IMR-90 (cell line): ENCODE data around the gene ANTXR2. TPM values are rescaled to one million over a fixed set of nuclear protein-coding genes. Genes with fewer than 3 reads are reported as not detected.

Source experiments
- ATAC-seq: fragments of 200-7000 bp; cut with Tn5 transposase; 2 replicates; pipeline ENCODE4 v1.9.1; 2020; ENCODE audit warnings: low read depth, mild to moderate bottlenecking, moderate library complexity
- BruUV-seq: library from RNA; stranded (reverse); fragments of 400-500 nt; replicated peaks from 2 replicates; lab custom pipeline; 2021; lab: Mats Ljungman, UMichigan
- CTCF ChIA-PET: fragments of 300-600 bp; formaldehyde crosslinking; extraction: SDS; loops from one replicate; lab custom pipeline; 2021; ENCODE audit warnings: antibody characterized with exemption; lab: Yijun Ruan, JAX
- POLR2A ChIA-PET: fragments of 300-600 bp; sonication (Branson Sonifier 250); formaldehyde crosslinking; loops from one replicate; lab custom pipeline; 2022; ENCODE audit warnings: antibody characterized with exemption; ENCODE audit not compliant: unreplicated experiment; lab: Charles Lee
- DNase-seq: peaks from one replicate; pipeline ENCODE4 v3.0.0; 2013
- H2AFZ ChIP-seq: replicated peaks from 2 replicates; pipeline ENCODE3; 2013; ENCODE audit warnings: low read length, mild to moderate bottlenecking; ENCODE audit not compliant: poor library complexity
- H2AK5ac ChIP-seq: 2 replicates; pipeline ENCODE4 v1.6.1; 2013; ENCODE audit warnings: low read depth, low read length, inconsistent platforms
- H2AK9ac ChIP-seq: replicated peaks from 2 replicates; pipeline ENCODE3; 2013; ENCODE audit warnings: mild to moderate bottlenecking, low read depth, low read length, moderate library complexity; ENCODE audit not compliant: poor library complexity
- H2BK120ac ChIP-seq: 2 replicates; pipeline ENCODE4 v1.6.1; 2013; ENCODE audit warnings: low read depth, low read length, inconsistent platforms
- H2BK15ac ChIP-seq: 3 replicates; pipeline ENCODE4 v1.6.1; 2013; ENCODE audit warnings: low read depth, low read length, inconsistent platforms
- H2BK20ac ChIP-seq: 2 replicates; pipeline ENCODE4 v1.6.1; 2013; ENCODE audit warnings: low read depth, mild to moderate bottlenecking, inconsistent platforms, low read length, moderate library complexity
- H2BK5ac ChIP-seq: 2 replicates; pipeline ENCODE4 v1.6.1; 2013; ENCODE audit warnings: mild to moderate bottlenecking, low read depth, low read length, inconsistent platforms; ENCODE audit not compliant: poor library complexity, severe bottlenecking
- H3K14ac ChIP-seq: replicated peaks from 2 replicates; pipeline ENCODE4 v1.6.1; 2013; ENCODE audit warnings: low read depth, low read length, inconsistent platforms
- H3K18ac ChIP-seq: 2 replicates; pipeline ENCODE4 v1.6.1; 2013; ENCODE audit warnings: low read depth, low read length, control low read depth
- H3K23ac ChIP-seq: 2 replicates; pipeline ENCODE4 v1.6.1; 2013; ENCODE audit warnings: low read depth, low read length, inconsistent platforms
- H3K27ac ChIP-seq: 2 replicates; pipeline ENCODE4 v1.5.1; 2013; ENCODE audit warnings: mild to moderate bottlenecking, control low read depth, low read length; ENCODE audit not compliant: insufficient read depth
- H3K27me3 ChIP-seq: 2 replicates; pipeline ENCODE4 v1.6.1; 2013; ENCODE audit warnings: low read length; ENCODE audit not compliant: control insufficient read depth, insufficient read depth
- H3K36me3 ChIP-seq: 2 replicates; pipeline ENCODE4 v1.6.1; 2013; ENCODE audit warnings: low read length, mixed read lengths; ENCODE audit not compliant: control insufficient read depth, insufficient read depth
- H3K4ac ChIP-seq: 2 replicates; pipeline ENCODE4 v1.6.1; 2013; ENCODE audit warnings: low read depth, low read length, inconsistent platforms
- H3K4me1 ChIP-seq: 2 replicates; pipeline ENCODE4 v1.6.1; 2013; ENCODE audit warnings: low read length, mixed read lengths; ENCODE audit not compliant: control insufficient read depth, insufficient read depth
- H3K4me2 ChIP-seq: 2 replicates; pipeline ENCODE4 v1.6.1; 2013; ENCODE audit warnings: low read depth, mild to moderate bottlenecking, control low read depth, low read length, moderate library complexity
- H3K4me3 ChIP-seq: 2 replicates; pipeline ENCODE4 v1.5.1; 2013; ENCODE audit warnings: low read depth, mild to moderate bottlenecking, control low read depth, low read length, moderate library complexity; ENCODE audit not compliant: insufficient read depth
- H3K56ac ChIP-seq: 2 replicates; pipeline ENCODE4 v1.6.1; 2013; ENCODE audit warnings: low read length, inconsistent platforms; ENCODE audit not compliant: insufficient read depth; ENCODE audit errors: extremely low read depth
- H3K79me1 ChIP-seq, 2 experiments: 2 replicates each; pipeline ENCODE4 v1.6.1; 2013; ENCODE audit warnings: low read length in 2 of 2, inconsistent platforms in 1 of 2, low read depth in 1 of 2
- H3K9ac ChIP-seq: 2 replicates; pipeline ENCODE4 v1.6.1; 2013; ENCODE audit warnings: low read depth, low read length, control low read depth
- H3K9me1 ChIP-seq: 2 replicates; pipeline ENCODE4 v1.6.1; 2013; ENCODE audit warnings: low read length, inconsistent platforms; ENCODE audit not compliant: insufficient read depth
- H3K9me3 ChIP-seq: 2 replicates; pipeline ENCODE4 v1.6.1; 2013; ENCODE audit warnings: low read length; ENCODE audit not compliant: control insufficient read depth, insufficient read depth
- H4K20me1 ChIP-seq: 2 replicates; pipeline ENCODE4 v1.6.1; 2013; ENCODE audit warnings: low read length, inconsistent platforms; ENCODE audit not compliant: insufficient read depth
- H4K5ac ChIP-seq: 2 replicates; pipeline ENCODE4 v1.6.1; 2013; ENCODE audit warnings: mild to moderate bottlenecking, low read depth, low read length, control low read depth
- H4K8ac ChIP-seq, 2 experiments: 2 replicates each; pipeline ENCODE4 v1.6.1; 2013; ENCODE audit warnings: low read depth in 2 of 2, low read length in 2 of 2, control low read depth in 1 of 2, inconsistent platforms in 1 of 2
- H4K91ac ChIP-seq: 2 replicates; pipeline ENCODE4 v1.6.1; 2013; ENCODE audit warnings: low read depth, low read length, inconsistent platforms; ENCODE audit not compliant: insufficient read depth
- BHLHE40 ChIP-seq: fragments of 150-350 bp; IDR thresholded peaks from 2 replicates; pipeline ENCODE4 v1.6.1; 2016; ENCODE audit warnings: mild to moderate bottlenecking, low read depth, low read length
- CEBPB ChIP-seq: IDR thresholded peaks from 2 replicates; pipeline ENCODE4 v1.6.1; 2012; ENCODE audit warnings: low read depth, low read length, improper control_type of control experiment
- ELK1 ChIP-seq: fragments of 150-350 bp; IDR thresholded peaks from 2 replicates; pipeline ENCODE4 v1.6.1; 2016; ENCODE audit warnings: low read depth, mild to moderate bottlenecking, low read length, moderate library complexity, borderline replicate concordance
- FOS ChIP-seq: fragments of 150-350 bp; IDR thresholded peaks from 2 replicates; pipeline ENCODE4 v1.6.1; 2016; ENCODE audit warnings: low read depth, low read length
- RCOR1 ChIP-seq: IDR thresholded peaks from 2 replicates; pipeline ENCODE4 v1.6.1; 2012; ENCODE audit warnings: mild to moderate bottlenecking, low read length, improper control_type of control experiment; ENCODE audit not compliant: insufficient replicate concordance
- RFX5 ChIP-seq: IDR thresholded peaks from 2 replicates; pipeline ENCODE4 v1.8.0; 2012; ENCODE audit warnings: low read depth, mild to moderate bottlenecking, low read length, moderate library complexity
- SMC3 ChIP-seq: fragments of 150-350 bp; IDR thresholded peaks from 2 replicates; pipeline ENCODE4 v1.6.1; 2016; ENCODE audit warnings: low read depth, mild to moderate bottlenecking, antibody characterized with exemption, low read length, moderate library complexity
- WGBS, 2 experiments: methylation state at CpG; one replicate each; pipeline versions ENCODE4 v1.1.5 to v1.1.7; 2013; ENCODE audit warnings: missing lambda C conversion rate in 2 of 2; ENCODE audit not compliant: insufficient read length in 1 of 2; ENCODE audit errors: extremely low coverage in 2 of 2; 5-methylcytosine and 5-hydroxymethylcytosine counted together
- dilution Hi-C: fragments of 300-500 bp; cut with HindIII; formaldehyde crosslinking; loops from one replicate; pipeline ENCODE4 v1.14.3; 2018; ENCODE audit warnings: low sequenced_read_pairs; ENCODE audit not compliant: unreplicated experiment
- in situ Hi-C: fragments of 300-500 bp; cut with MboI; formaldehyde crosslinking; loops from 3 replicates; pipeline ENCODE4 v1.14.3; 2019; ENCODE audit warnings: low sequenced_read_pairs, inconsistent platforms, mixed read lengths
- intact Hi-C: fragments of 100-400 bp; cut with micrococcal nuclease; formaldehyde crosslinking; loops from 2 replicates; pipeline ENCODE4 v1.10.0; 2022
- polyA plus RNA-seq, 3 experiments: library from polyadenylated mRNA; depleted of rRNA; stranded (reverse); fragments of >200 nt; gene quantifications; 2 replicates each; pipeline ENCODE4 v1.2.3, GENCODE V29; 2012; ENCODE audit warnings: low replicate concordance in 1 of 3
- total RNA-seq: library from RNA; depleted of rRNA; stranded (reverse); fragments of >200 nt; gene quantifications from 2 replicates; pipeline ENCODE4 v1.2.3, GENCODE V29; 2012

ANTXR2 gene
- total and polyA plus RNA-seq, 2 of the 4 experiments (the other 2 are of a cell fraction), result 46.8 to 88.5 TPM

- no peak overlapping the region for H3K14ac ChIP-seq
- no peaks in the 10 kb centered on the region for H3K79me1 ChIP-seq
- no peak overlapping the region for H3K9ac ChIP-seq
- no peak overlapping the region for H3K4me3 ChIP-seq
- no peak overlapping the region for H3K56ac ChIP-seq
- ATAC-seq (no peak), DNase-seq (no peak)
- dilution Hi-C loops (no loop called here), in situ Hi-C loops (no loop called here), intact Hi-C loops (no loop called here)
- no peaks in the 10 kb centered on the region for H3K36me3 ChIP-seq
- H2BK15ac ChIP-seq, result no peak overlapping the region
- ChIA-PET POLR2A (no interaction called here), CTCF (no interaction called here)
- H2BK20ac ChIP-seq, result no peak overlapping the region
- H2BK120ac ChIP-seq, result no peak overlapping the region
- H3K4me1 ChIP-seq, result no peaks in the 10 kb centered on the region
- H3K4me2 ChIP-seq, result no peak overlapping the region
- no peak overlapping the region for H3K23ac ChIP-seq
- H4K5ac ChIP-seq, result no peak overlapping the region
- no CpG with 5 or more reads among the region's 4 CpGs for WGBS, 2 experiments
- no peak overlapping the region for H2AFZ ChIP-seq
- H2AK5ac ChIP-seq, result no peak overlapping the region
- H3K27me3 ChIP-seq, result no peaks in the 10 kb centered on the region; the same call in 1 of the 2 replicates
- no peak for TF ChIP-seq SMC3
- no peak for TF ChIP-seq CEBPB
- no peak for TF ChIP-seq BHLHE40
- no peak for TF ChIP-seq FOS
- TF ChIP-seq RFX5, result no peak
- TF ChIP-seq ELK1, result no peak
- TF ChIP-seq RCOR1, result no peak
- H4K20me1 ChIP-seq, result no peaks in the 10 kb centered on the region
- no peaks in the 10 kb centered on the region for H3K9me1 ChIP-seq
- H3K27ac ChIP-seq, result no peak overlapping the region
- no peaks in the 10 kb centered on the region for H3K9me3 ChIP-seq
- H4K8ac ChIP-seq, result no peak overlapping the region
- no peak overlapping the region for H2AK9ac ChIP-seq
- H3K4ac ChIP-seq, result no peak overlapping the region
- H2BK5ac ChIP-seq, result no peak overlapping the region
- no peak overlapping the region for H3K18ac ChIP-seq
- no peak overlapping the region for H4K91ac ChIP-seq
- BruUV-seq, result no TSS peak
Measured at GRCh38 chr4:79875344-79875899, 197.6 kb downstream of the ANTXR2 start.
